NB4 (cell line): ENCODE results near the gene ZXDB.
"Not testable (repeated sequence)": the region's sequence is repeated elsewhere in the genome, so short reads cannot be mapped to it uniquely, and the experiment has no call there.

Experiments used
- DNase-seq: peaks from one replicate; pipeline ENCODE4 v3.0.0; 2010; ENCODE audit warnings: low read depth
- H3K4me3 ChIP-seq: one replicate; pipeline ENCODE4 v1.5.1; 2011; ENCODE audit warnings: mild to moderate bottlenecking, low read depth, low read length, moderate library complexity
- CTCF ChIP-seq: IDR thresholded peaks from one replicate; pipeline ENCODE4 v1.5.1; 2012; ENCODE audit warnings: low read depth, low read length
- MAX ChIP-seq: IDR thresholded peaks from 2 replicates; pipeline ENCODE4 v1.6.1; 2011; ENCODE audit warnings: low read depth, low read length
- MYC ChIP-seq: IDR thresholded peaks from 2 replicates; pipeline ENCODE4 v1.6.1; 2011; ENCODE audit warnings: low read depth, low read length
- POLR2A ChIP-seq: IDR thresholded peaks from 2 replicates; pipeline ENCODE4 v1.6.1; 2011; ENCODE audit warnings: mild to moderate bottlenecking; ENCODE audit not compliant: insufficient read length; ENCODE audit errors: extremely low read depth

Gene ZXDB

DNA sequence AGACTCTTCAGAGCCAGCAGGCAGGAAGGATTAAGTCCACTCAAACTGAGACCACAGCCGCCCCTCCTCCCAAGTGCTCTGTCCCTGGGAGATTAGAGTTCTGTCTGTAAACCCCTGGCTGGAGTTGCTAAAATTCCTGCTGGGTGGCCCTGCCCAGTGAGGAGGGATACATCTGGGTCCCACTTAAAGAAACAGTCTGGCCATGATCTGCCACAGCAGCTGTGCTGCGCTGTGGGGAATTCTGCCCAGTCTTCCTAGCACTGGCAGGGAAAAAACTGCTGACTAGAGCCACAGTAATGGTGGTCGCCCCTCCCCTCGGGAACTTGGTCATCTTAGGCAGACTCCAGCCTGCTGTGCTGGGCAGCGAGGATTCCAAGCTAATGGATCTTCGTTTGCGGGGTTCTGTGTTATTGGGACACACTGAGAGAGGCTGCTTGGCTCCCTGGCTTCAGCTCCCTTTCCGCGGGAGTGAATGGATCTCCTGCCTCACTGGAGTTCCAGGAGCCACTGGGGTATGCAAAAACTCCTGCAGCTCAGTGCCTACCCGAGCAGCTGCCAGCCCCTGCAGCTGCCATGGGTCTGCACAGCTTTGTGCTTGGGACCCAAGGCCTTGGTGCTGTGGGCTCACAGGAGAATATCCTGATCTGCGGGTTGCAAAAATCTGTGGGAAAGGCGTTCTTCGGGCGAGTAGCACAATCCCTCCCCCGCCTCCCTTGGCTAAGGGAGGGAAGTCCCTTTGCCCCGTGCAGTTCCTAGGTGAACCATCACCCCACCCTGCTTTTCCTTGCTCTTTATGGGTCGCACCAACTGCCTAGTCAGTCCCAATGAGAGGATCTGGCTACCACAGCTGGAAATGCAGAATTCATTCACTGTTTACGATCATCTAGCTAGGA lies 15.7 kb downstream of the ZXDB start:
- no peak for DNase-seq
- TF ChIP-seq POLR2A (no peak), CTCF (no peak), MAX (no peak), MYC (no peak)
- H3K4me3 ChIP-seq, result no peak overlapping the region

- not testable (repeated sequence) for DNase-seq, H3K4me3 ChIP-seq
Observed at GRCh38 chrX:57613351-57613750, 21.5 kb downstream of the ZXDB start.

DNA sequence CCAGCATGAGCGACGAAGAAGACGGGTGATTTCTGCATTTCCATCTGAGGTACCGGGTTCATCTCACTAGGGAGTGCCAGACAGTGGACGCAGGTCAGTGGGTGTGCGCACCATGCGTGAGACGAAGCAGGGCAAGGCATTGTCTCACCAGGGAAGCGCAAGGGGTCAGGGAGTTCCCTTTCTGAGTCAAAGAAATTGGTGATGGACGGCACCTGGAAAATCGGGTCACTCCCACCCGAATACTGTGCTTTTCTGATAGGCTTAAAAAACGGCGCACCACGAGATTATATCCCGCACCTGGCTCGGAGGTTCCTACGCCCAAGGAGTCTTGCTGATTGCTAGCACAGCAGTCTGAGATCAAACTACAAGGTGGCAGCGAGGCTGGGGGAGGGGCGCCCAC lies 37.6 kb downstream of the ZXDB start:
- not testable (repeated sequence) for H3K4me3 ChIP-seq, DNase-seq

DNA sequence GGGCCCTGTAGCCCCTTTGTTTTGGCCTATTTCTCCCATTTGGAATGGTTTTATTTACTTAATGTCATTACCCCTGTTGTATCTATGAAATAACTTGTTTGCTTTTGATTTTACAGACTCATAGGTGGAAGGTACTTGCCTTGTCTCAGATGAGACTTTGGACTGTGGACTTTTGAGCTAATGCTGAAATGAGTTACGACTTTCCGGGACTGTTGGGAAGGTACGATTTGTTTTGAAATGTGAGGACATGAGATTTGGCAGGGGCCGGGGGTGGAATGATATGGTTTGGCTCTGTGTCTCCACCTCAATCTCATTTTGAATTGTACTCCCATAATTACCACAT lies 48.8 kb downstream of the ZXDB start:
- TF ChIP-seq CTCF (no peak), MAX (no peak), MYC (no peak), POLR2A (no peak)
- H3K4me3 ChIP-seq, result no peak overlapping the region
- DNase-seq, result no peak

- TF ChIP-seq CTCF, result no peak
- TF ChIP-seq MYC, result no peak
- TF ChIP-seq MAX, result no peak
- no peak for TF ChIP-seq POLR2A
- no peak for DNase-seq
- H3K4me3 ChIP-seq, result no peak overlapping the region
Observed at GRCh38 chrX:57641338-57641737, 49.5 kb downstream of the ZXDB start.

DNA sequence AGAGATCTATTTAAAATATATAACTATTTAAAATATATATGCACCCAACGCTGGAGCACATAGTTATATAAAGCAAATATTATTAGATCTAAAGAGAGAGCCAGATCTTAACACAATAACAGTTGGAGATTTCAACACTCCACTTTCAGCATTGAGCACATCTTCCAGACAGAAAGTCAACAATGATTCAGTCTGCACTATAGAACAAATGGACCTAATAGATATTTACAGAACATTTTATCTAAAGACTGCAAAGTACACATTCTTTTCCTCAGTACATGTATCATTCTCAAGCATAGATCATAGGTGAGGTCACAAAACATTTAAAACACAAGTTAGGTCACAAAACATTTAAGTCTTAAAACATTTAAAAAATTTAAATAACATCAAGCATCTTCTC lies 51.9 kb downstream of the ZXDB start:
- TF ChIP-seq POLR2A (no peak), MAX (no peak), MYC (no peak), CTCF (no peak)
- DNase-seq, result no peak

GRCh38 chrX:57647020-57647419 lies 55.2 kb downstream of the ZXDB start:
- no peak overlapping the region for H3K4me3 ChIP-seq
- TF ChIP-seq MAX (no peak), MYC (no peak), CTCF (no peak), POLR2A (no peak)
- DNase-seq, result no peak

More for the DNA sequence above, 51.9 kb downstream of the ZXDB start:
- no peak overlapping the region for H3K4me3 ChIP-seq
